B cell (primary cell): ENCODE data around the gene UTRN. TPM values are rescaled to one million over a fixed set of nuclear protein-coding genes. Genes with fewer than 3 reads are reported as not detected.

ENCODE experiments used
- ATAC-seq: fragments of 200-7000 bp; cut with Tn5 transposase; one replicate; pipeline ENCODE4 v1.10.0; 2021; ENCODE audit warnings: low read depth, mild to moderate bottlenecking, moderate number of reproducible peaks, moderate library complexity
- CTCF ChIA-PET: fragments of 350-600 bp; sonication (Branson Sonifier 250); formaldehyde crosslinking; loops from one replicate; lab custom pipeline; 2021; ENCODE audit warnings: antibody characterized with exemption, inconsistent platforms; lab: Charles Lee
- POLR2A ChIA-PET: fragments of 350-600 bp; sonication (Branson Sonifier 250); formaldehyde crosslinking; loops from one replicate; lab custom pipeline; 2021; ENCODE audit warnings: antibody characterized with exemption; lab: Charles Lee
- DNase-seq: peaks from one replicate; pipeline ENCODE4 v3.0.0; 2013
- H2AFZ ChIP-seq: 2 replicates; pipeline ENCODE4 v1.6.1; 2012; ENCODE audit warnings: mild to moderate bottlenecking, low read depth, low read length; ENCODE audit not compliant: insufficient read depth, poor library complexity, severe bottlenecking
- H3K27ac ChIP-seq, 2 donors: 1 replicate in 1 of 2; 2 replicates in 1 of 2; pipeline ENCODE4 v1.5.1; 2012 to 2013; ENCODE audit warnings: low read length in 2 of 2, mild to moderate bottlenecking in 2 of 2, moderate library complexity in 1 of 2
- H3K27me3 ChIP-seq, 4 experiments: fragments of 200-600 bp in 1 of 4; sonication (generic) in 1 of 4; replicated peaks in 1 of 4; 1 replicate in 2 of 4; 2 replicates in 2 of 4; pipeline versions ENCODE4 v1.6.1 to v1.7.0; 2013 to 2016; ENCODE audit warnings: low read length in 3 of 4, mild to moderate bottlenecking in 2 of 4, mixed read lengths in 1 of 4, moderate library complexity in 1 of 4; ENCODE audit not compliant: insufficient read depth in 4 of 4, control insufficient read depth in 3 of 4; ENCODE audit errors: control extremely low read depth in 1 of 4
- H3K36me3 ChIP-seq, 2 experiments: replicated peaks in 1 of 2; 1 replicate in 1 of 2; 2 replicates in 1 of 2; pipeline versions ENCODE4 v1.6.1 to v1.7.1; 2013; ENCODE audit warnings: low read length in 1 of 2; ENCODE audit not compliant: insufficient read depth in 2 of 2, control insufficient read depth in 1 of 2; ENCODE audit errors: control extremely low read depth in 1 of 2, extremely low read depth in 1 of 2
- H3K4me1 ChIP-seq, 2 donors: fragments of 200-600 bp in 1 of 2; sonication (generic) in 1 of 2; 1 replicate in 1 of 2; 2 replicates in 1 of 2; pipeline versions ENCODE4 v1.5.1 to v1.6.1; 2013 to 2017; ENCODE audit warnings: low read length in 2 of 2; ENCODE audit not compliant: control insufficient read depth in 2 of 2, insufficient read depth in 2 of 2
- H3K4me2 ChIP-seq: replicated peaks from 2 replicates; pipeline ENCODE3; 2012; ENCODE audit warnings: mild to moderate bottlenecking, low read depth, low read length; ENCODE audit not compliant: poor library complexity, severe bottlenecking
- H3K4me3 ChIP-seq, 5 experiments: fragments of 200-600 bp in 1 of 5; sonication (generic) in 1 of 5; 1 replicate in 3 of 5; 2 replicates in 2 of 5; pipeline versions ENCODE4 v1.5.1 to v1.7.0; 2011 to 2016; ENCODE audit warnings: low read length in 4 of 5, mild to moderate bottlenecking in 4 of 5, low read depth in 2 of 5, control low read depth in 1 of 5, moderate library complexity in 1 of 5; ENCODE audit not compliant: insufficient read depth in 1 of 5; ENCODE audit errors: control extremely low read depth in 1 of 5, extremely low read depth in 1 of 5
- H3K79me2 ChIP-seq: fragments of 200-600 bp; sonication (generic); one replicate; pipeline ENCODE4 v1.6.0; 2016; ENCODE audit warnings: low read length; ENCODE audit not compliant: control insufficient read depth, insufficient read depth
- H3K9ac ChIP-seq: fragments of 200-600 bp; sonication (generic); 2 replicates; pipeline ENCODE4 v1.6.1; 2017; ENCODE audit warnings: mild to moderate bottlenecking, low read length, moderate library complexity
- H3K9me3 ChIP-seq, 3 donors: one replicate each; pipeline versions ENCODE4 v1.6.1 to v1.7.1; 2013; ENCODE audit warnings: low read length in 2 of 3; ENCODE audit not compliant: control insufficient read depth in 2 of 3, insufficient read depth in 1 of 3; ENCODE audit errors: control extremely low read depth in 1 of 3
- H4K20me1 ChIP-seq: 2 replicates; pipeline ENCODE4 v1.6.0; 2012; ENCODE audit warnings: mild to moderate bottlenecking, low read length; ENCODE audit not compliant: insufficient read depth, control insufficient read depth, poor library complexity, severe bottlenecking
- H3K27ac Mint-ChIP-seq: one replicate; pipeline ENCODE4 v1.8.0; 2021; ENCODE audit warnings: mixed read lengths
- H3K27me3 Mint-ChIP-seq: one replicate; pipeline ENCODE4 v1.8.0; 2021; ENCODE audit warnings: mixed read lengths
- H3K4me1 Mint-ChIP-seq: one replicate; pipeline ENCODE4 v1.8.0; 2021; ENCODE audit warnings: mixed read lengths
- H3K4me3 Mint-ChIP-seq: one replicate; pipeline ENCODE4 v1.8.0; 2021; ENCODE audit warnings: mixed read lengths
- H3K9me3 Mint-ChIP-seq: one replicate; pipeline ENCODE4 v1.8.0; 2022; ENCODE audit warnings: mixed read lengths; ENCODE audit not compliant: insufficient read depth
- EZH2 ChIP-seq: IDR thresholded peaks from 2 replicates; pipeline ENCODE4 v1.6.1; 2012; ENCODE audit warnings: borderline replicate concordance, low read depth, mild to moderate bottlenecking, moderate library complexity, low read length; ENCODE audit not compliant: insufficient read depth, poor library complexity, severe bottlenecking
- WGBS: methylation state at CpG from one replicate; pipeline ENCODE4 v1.1.5; 2013; ENCODE audit warnings: missing lambda C conversion rate; ENCODE audit not compliant: insufficient coverage; 5-methylcytosine and 5-hydroxymethylcytosine counted together
- intact Hi-C: fragments of 100-400 bp; cut with micrococcal nuclease; formaldehyde crosslinking; loops from one replicate; pipeline ENCODE4 v1.10.0; 2022
- polyA plus RNA-seq: library from polyadenylated mRNA; depleted of rRNA; stranded (reverse); fragments of >200 nt; gene quantifications from 2 replicates; pipeline ENCODE4 v1.2.3, GENCODE V29; 2012
- total RNA-seq, 2 donors: library from RNA; stranded (reverse); fragments of 120-200 nt in 1 of 2; gene quantifications; 1 replicate in 1 of 2; 2 replicates in 1 of 2; pipeline versions ENCODE4 v1.2.3 to v1.2.4, GENCODE V29; 2013 to 2022
- TF ChIP-seq, protein P1 (sequence below): fragments of 200-600 bp; IDR thresholded peaks from one replicate; pipeline ENCODE4 v1.8.0; 2022; ENCODE audit warnings: antibody characterized with exemption, mild to moderate bottlenecking

UTRN gene
- total and polyA plus RNA-seq, 2 donors (not counting 1 experiment from before 2014, with no cell fraction given) = 40.0 to 224 TPM

GRCh38 chr6:144246988-144247387, 38.1 kb upstream of the UTRN start:
- ChIA-PET CTCF (interaction anchor here (4.0 kb wide), 1 partner anchor 234 kb away, joined by 16 read pairs; no protein-coding TSS in a partner anchor), POLR2A (no interaction called here)
- Mint-ChIP-seq H3K9me3 (no peaks in the 10 kb centered on the region), H3K27ac (no peak overlapping the region), H3K27me3 (peaks cover 23% of the 10 kb centered on the region), H3K4me1 (peaks cover 15% of the 10 kb centered on the region), H3K4me3 (no peak overlapping the region)
- H2AFZ ChIP-seq = no peak overlapping the region
- DNase-seq (no peak), ATAC-seq (no peak)
- no peaks in the 10 kb centered on the region for H4K20me1 ChIP-seq
- no peak overlapping the region for H3K4me3 ChIP-seq
- H3K27ac ChIP-seq = no peak overlapping the region
- H3K79me2 ChIP-seq = no peaks in the 10 kb centered on the region
- WGBS = 71% methylated on average over 3 of the region's 5 CpGs
- intact Hi-C loops = no loop called here
- peaks cover 0 to 3% (median 0%) of the 10 kb centered on the region in 4 experiments for H3K27me3 ChIP-seq
- no peaks in the 10 kb centered on the region for H3K36me3 ChIP-seq
- H3K4me2 ChIP-seq = no peak overlapping the region
- H3K9ac ChIP-seq = no peak overlapping the region
- peaks cover 4 to 6% (median 5%) of the 10 kb centered on the region in 3 donors for H3K9me3 ChIP-seq
- TF ChIP-seq, protein P1, sequence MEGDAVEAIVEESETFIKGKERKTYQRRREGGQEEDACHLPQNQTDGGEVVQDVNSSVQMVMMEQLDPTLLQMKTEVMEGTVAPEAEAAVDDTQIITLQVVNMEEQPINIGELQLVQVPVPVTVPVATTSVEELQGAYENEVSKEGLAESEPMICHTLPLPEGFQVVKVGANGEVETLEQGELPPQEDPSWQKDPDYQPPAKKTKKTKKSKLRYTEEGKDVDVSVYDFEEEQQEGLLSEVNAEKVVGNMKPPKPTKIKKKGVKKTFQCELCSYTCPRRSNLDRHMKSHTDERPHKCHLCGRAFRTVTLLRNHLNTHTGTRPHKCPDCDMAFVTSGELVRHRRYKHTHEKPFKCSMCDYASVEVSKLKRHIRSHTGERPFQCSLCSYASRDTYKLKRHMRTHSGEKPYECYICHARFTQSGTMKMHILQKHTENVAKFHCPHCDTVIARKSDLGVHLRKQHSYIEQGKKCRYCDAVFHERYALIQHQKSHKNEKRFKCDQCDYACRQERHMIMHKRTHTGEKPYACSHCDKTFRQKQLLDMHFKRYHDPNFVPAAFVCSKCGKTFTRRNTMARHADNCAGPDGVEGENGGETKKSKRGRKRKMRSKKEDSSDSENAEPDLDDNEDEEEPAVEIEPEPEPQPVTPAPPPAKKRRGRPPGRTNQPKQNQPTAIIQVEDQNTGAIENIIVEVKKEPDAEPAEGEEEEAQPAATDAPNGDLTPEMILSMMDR = no peak
- TF ChIP-seq EZH2 = no peak
- peaks cover 0 to 3% of the 10 kb centered on the region in 2 donors for H3K4me1 ChIP-seq

GRCh38 chr6:144248003-144248402, 37.1 kb upstream of the UTRN start:
- ChIA-PET CTCF (no interaction called here), POLR2A (no interaction called here)
- Mint-ChIP-seq H3K9me3 (no peaks in the 10 kb centered on the region), H3K27me3 (peaks cover 23% of the 10 kb centered on the region), H3K27ac (no peak overlapping the region), H3K4me3 (no peak overlapping the region), H3K4me1 (peaks cover 15% of the 10 kb centered on the region)
- H3K9ac ChIP-seq = no peak overlapping the region
- H3K4me2 ChIP-seq = no peak overlapping the region
- intact Hi-C loops = no loop called here
- peaks cover 0 to 3% (median 0%) of the 10 kb centered on the region in 4 experiments for H3K27me3 ChIP-seq
- ATAC-seq = no peak
- H3K36me3 ChIP-seq = no peaks in the 10 kb centered on the region
- no peak overlapping the region for H3K4me3 ChIP-seq
- peaks cover 4 to 6% (median 5%) of the 10 kb centered on the region in 3 donors for H3K9me3 ChIP-seq
- no peak overlapping the region for H3K27ac ChIP-seq
- DNase-seq = no peak
- peaks cover 0 to 3% of the 10 kb centered on the region in 2 donors for H3K4me1 ChIP-seq
- no peaks in the 10 kb centered on the region for H4K20me1 ChIP-seq
- TF ChIP-seq EZH2 = no peak
- TF ChIP-seq, protein P1 = no peak
- WGBS = no CpG with 5 or more reads among the region's 2 CpGs
- no peak overlapping the region for H2AFZ ChIP-seq
- no peaks in the 10 kb centered on the region for H3K79me2 ChIP-seq
